Panc1 (cell line): ENCODE results near the gene NDST1. TPM values are rescaled to one million over a fixed set of nuclear protein-coding genes. Genes with fewer than 3 reads are reported as not detected.
A peak's percentile ranks its signal among the peaks of the same experiment; 100 is the strongest.

Experiments used
- ATAC-seq: fragments of 200-7000 bp; cut with Tn5 transposase; 2 replicates; pipeline ENCODE4 v1.9.1; 2020; ENCODE audit warnings: mild to moderate bottlenecking, moderate library complexity
- BruUV-seq: library from RNA; stranded (reverse); fragments of 400-500 nt; replicated peaks from 2 replicates; lab custom pipeline; 2021; lab: Mats Ljungman, UMichigan
- CTCF ChIA-PET: fragments of 300-600 bp; sonication (Branson Sonifier 250); formaldehyde crosslinking; loops from one replicate; lab custom pipeline; 2022; ENCODE audit warnings: antibody characterized with exemption; lab: Charles Lee
- POLR2A ChIA-PET: fragments of 300-600 bp; sonication (Branson Sonifier 250); formaldehyde crosslinking; loops from one replicate; lab custom pipeline; 2022; ENCODE audit warnings: antibody characterized with exemption; lab: Charles Lee
- DNase-seq: peaks from one replicate; pipeline ENCODE4 v3.0.0-alpha.2; 2010; ENCODE audit warnings: low read depth, low spot score
- H3K27ac ChIP-seq: 2 replicates; pipeline ENCODE4 v1.5.1; 2011; ENCODE audit warnings: mild to moderate bottlenecking, low read length, inconsistent platforms
- H3K27me3 ChIP-seq: fragments of 200-500 bp; sonication (Bioruptor generic); 2 replicates; pipeline ENCODE4 v1.6.0; 2014; ENCODE audit warnings: low read length, inconsistent platforms; ENCODE audit not compliant: control insufficient read depth, insufficient read depth
- H3K36me3 ChIP-seq: fragments of 200-500 bp; sonication (Bioruptor generic); 2 replicates; pipeline ENCODE4 v1.5.1; 2014; ENCODE audit warnings: inconsistent platforms, mild to moderate bottlenecking, low read length, moderate library complexity; ENCODE audit not compliant: control insufficient read depth, insufficient read depth
- H3K4me1 ChIP-seq: 2 replicates; pipeline ENCODE4 v1.5.1; 2011; ENCODE audit warnings: inconsistent platforms, mild to moderate bottlenecking, low read length, moderate library complexity; ENCODE audit not compliant: control insufficient read depth, insufficient read depth
- H3K4me3 ChIP-seq, 2 experiments: 2 replicates each; pipeline ENCODE4 v1.5.1; 2011 to 2012; ENCODE audit warnings: low read depth in 2 of 2, low read length in 2 of 2, mild to moderate bottlenecking in 2 of 2, inconsistent platforms in 1 of 2, moderate library complexity in 1 of 2
- H3K9me3 ChIP-seq: fragments of 200-500 bp; sonication (Bioruptor generic); 2 replicates; pipeline ENCODE4 v1.5.1; 2014; ENCODE audit warnings: low read depth, mild to moderate bottlenecking, inconsistent platforms, low read length, moderate library complexity; ENCODE audit not compliant: control insufficient read depth, insufficient read depth
- CTCF ChIP-seq: fragments of 450-650 bp; IDR thresholded peaks from 2 replicates; pipeline ENCODE4 v1.5.1; 2017; ENCODE audit warnings: mild to moderate bottlenecking
- POLR2AphosphoS5 ChIP-seq: IDR thresholded peaks from 2 replicates; pipeline ENCODE4 v1.6.1; 2012; ENCODE audit warnings: mild to moderate bottlenecking, low read depth, low read length, moderate library complexity
- REST ChIP-seq, 2 experiments: IDR thresholded peaks; 2 replicates each; pipeline ENCODE4 v1.6.1; 2011 to 2012; ENCODE audit warnings: low read depth in 2 of 2, control low read depth in 1 of 2, low read length in 1 of 2, mild to moderate bottlenecking in 1 of 2, moderate library complexity in 1 of 2; ENCODE audit not compliant: insufficient read depth in 1 of 2
- SIN3A ChIP-seq: IDR thresholded peaks from 2 replicates; pipeline ENCODE4 v1.6.1; 2012; ENCODE audit warnings: low read depth, mild to moderate bottlenecking, low read length, moderate library complexity, borderline replicate concordance; ENCODE audit not compliant: insufficient read depth
- TCF7L2 ChIP-seq: IDR thresholded peaks from 2 replicates; pipeline ENCODE4 v1.6.1; 2011; ENCODE audit warnings: mild to moderate bottlenecking, low read depth, low read length, inconsistent platforms
- in situ Hi-C: cut with HindIII; loops from 2 replicates; pipeline ENCODE4 v1.10.0; 2016; ENCODE audit warnings: low sequenced_read_pairs, low pct_unique_long_range_greater_than_20kb
- intact Hi-C: fragments of 100-400 bp; cut with micrococcal nuclease; formaldehyde crosslinking; loops from one replicate; pipeline ENCODE4 v1.10.0; 2022; ENCODE audit not compliant: unreplicated experiment
- total RNA-seq: library from RNA; stranded (reverse); gene quantifications from one replicate; pipeline ENCODE4 v1.2.1, GENCODE V29; 2021; ENCODE audit not compliant: unreplicated experiment

NDST1 gene
- total RNA-seq, 1 experiment from 2014 or later, result 142 TPM

- POLR2A ChIA-PET, result no interaction called here
- no peak for ATAC-seq
These were observed 13.0 kb downstream of the NDST1 start for GRCh38 chr5:150520747-150521521.

GRCh38 chr5:150521522-150521817, 13.5 kb downstream of the NDST1 start:
- H3K27me3 ChIP-seq, result no peaks in the 10 kb centered on the region
- no peaks in the 10 kb centered on the region for H3K9me3 ChIP-seq
- no peak for ATAC-seq
- DNase-seq, result no peak
- ChIA-PET CTCF (no interaction called here), POLR2A (no interaction called here)
- in situ Hi-C loops, result no loop called here
- H3K4me1 ChIP-seq, result peaks cover 71% of the 10 kb centered on the region
- no peaks in the 10 kb centered on the region for H3K36me3 ChIP-seq
- no peak for TF ChIP-seq TCF7L2
- TF ChIP-seq SIN3A, result no peak
- no peak for TF ChIP-seq REST (IDR thresholded peaks at IDR 0.05; ENCODE audit: insufficient read depth in 1 of 2, low read depth in 2 of 2, low read length in 1 of 2)
- no peak for TF ChIP-seq CTCF
- TF ChIP-seq POLR2AphosphoS5, result no peak
- no TSS peak for BruUV-seq
- H3K4me3 ChIP-seq, result no peak overlapping the region
- intact Hi-C loops, result no loop called here
- 0 out of 2 replicates have a peak overlapping the region, but pooled peaks have one; percentile 21 for H3K27ac ChIP-seq

More at GRCh38 chr5:150520747-150521521, 13.0 kb downstream of the NDST1 start:
- CTCF ChIA-PET, result no interaction called here
- in situ Hi-C loops (no loop called here), intact Hi-C loops (no loop called here)
- TF ChIP-seq POLR2AphosphoS5 (no peak), REST (IDR thresholded peaks at IDR 0.05; ENCODE audit: insufficient read depth in 1 of 2, low read depth in 2 of 2, low read length in 1 of 2) (no peak), CTCF (no peak), TCF7L2 (no peak), SIN3A (no peak)
- BruUV-seq, result no TSS peak
- Histone ChIP-seq H3K27me3 (no peaks in the 10 kb centered on the region), H3K36me3 (no peaks in the 10 kb centered on the region), H3K9me3 (no peaks in the 10 kb centered on the region), H3K4me3 (no peak overlapping the region), H3K27ac (peak overlapping the region; percentile 51; the same call in 1 of the 2 replicates), H3K4me1 (peaks cover 70% of the 10 kb centered on the region)
- no peak for DNase-seq
